B cell (primary cell): ENCODE data around the gene FZR1.

ENCODE experiments used
- EZH2 ChIP-seq: IDR thresholded peaks from 2 replicates; pipeline ENCODE4 v1.6.1; 2012; ENCODE audit warnings: borderline replicate concordance, low read depth, mild to moderate bottlenecking, moderate library complexity, low read length; ENCODE audit not compliant: insufficient read depth, poor library complexity, severe bottlenecking
- TF ChIP-seq, protein P1 (sequence below): fragments of 200-600 bp; IDR thresholded peaks from one replicate; pipeline ENCODE4 v1.8.0; 2022; ENCODE audit warnings: antibody characterized with exemption, mild to moderate bottlenecking

GRCh38 chr19:3494559-3494958 is 11.6 kb upstream of the FZR1 start:
- TF ChIP-seq, protein P1, sequence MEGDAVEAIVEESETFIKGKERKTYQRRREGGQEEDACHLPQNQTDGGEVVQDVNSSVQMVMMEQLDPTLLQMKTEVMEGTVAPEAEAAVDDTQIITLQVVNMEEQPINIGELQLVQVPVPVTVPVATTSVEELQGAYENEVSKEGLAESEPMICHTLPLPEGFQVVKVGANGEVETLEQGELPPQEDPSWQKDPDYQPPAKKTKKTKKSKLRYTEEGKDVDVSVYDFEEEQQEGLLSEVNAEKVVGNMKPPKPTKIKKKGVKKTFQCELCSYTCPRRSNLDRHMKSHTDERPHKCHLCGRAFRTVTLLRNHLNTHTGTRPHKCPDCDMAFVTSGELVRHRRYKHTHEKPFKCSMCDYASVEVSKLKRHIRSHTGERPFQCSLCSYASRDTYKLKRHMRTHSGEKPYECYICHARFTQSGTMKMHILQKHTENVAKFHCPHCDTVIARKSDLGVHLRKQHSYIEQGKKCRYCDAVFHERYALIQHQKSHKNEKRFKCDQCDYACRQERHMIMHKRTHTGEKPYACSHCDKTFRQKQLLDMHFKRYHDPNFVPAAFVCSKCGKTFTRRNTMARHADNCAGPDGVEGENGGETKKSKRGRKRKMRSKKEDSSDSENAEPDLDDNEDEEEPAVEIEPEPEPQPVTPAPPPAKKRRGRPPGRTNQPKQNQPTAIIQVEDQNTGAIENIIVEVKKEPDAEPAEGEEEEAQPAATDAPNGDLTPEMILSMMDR: no peak
- TF ChIP-seq EZH2: no peak
